Retinal pigment epithelial cell (primary cell): ENCODE measurements around the gene C14orf93.

Experiments
- DNase-seq: peaks from one replicate; pipeline ENCODE4 v3.0.0-alpha.2; 2010; ENCODE audit warnings: low read depth
- H3K4me3 ChIP-seq: 2 replicates; pipeline ENCODE4 v1.5.1; 2011; ENCODE audit warnings: mild to moderate bottlenecking, low read length, control low read depth, moderate library complexity
- TF ChIP-seq, protein P1 (sequence below): conservative IDR thresholded peaks from 2 replicates; pipeline ENCODE4 v1.5.1; 2011; ENCODE audit warnings: low read depth, low read length, control low read depth, inconsistent platforms

Gene C14orf93, protein sequence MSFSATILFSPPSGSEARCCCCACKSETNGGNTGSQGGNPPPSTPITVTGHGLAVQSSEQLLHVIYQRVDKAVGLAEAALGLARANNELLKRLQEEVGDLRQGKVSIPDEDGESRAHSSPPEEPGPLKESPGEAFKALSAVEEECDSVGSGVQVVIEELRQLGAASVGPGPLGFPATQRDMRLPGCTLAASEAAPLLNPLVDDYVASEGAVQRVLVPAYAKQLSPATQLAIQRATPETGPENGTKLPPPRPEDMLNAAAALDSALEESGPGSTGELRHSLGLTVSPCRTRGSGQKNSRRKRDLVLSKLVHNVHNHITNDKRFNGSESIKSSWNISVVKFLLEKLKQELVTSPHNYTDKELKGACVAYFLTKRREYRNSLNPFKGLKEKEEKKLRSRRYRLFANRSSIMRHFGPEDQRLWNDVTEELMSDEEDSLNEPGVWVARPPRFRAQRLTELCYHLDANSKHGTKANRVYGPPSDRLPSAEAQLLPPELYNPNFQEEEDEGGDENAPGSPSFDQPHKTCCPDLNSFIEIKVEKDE

DNA sequence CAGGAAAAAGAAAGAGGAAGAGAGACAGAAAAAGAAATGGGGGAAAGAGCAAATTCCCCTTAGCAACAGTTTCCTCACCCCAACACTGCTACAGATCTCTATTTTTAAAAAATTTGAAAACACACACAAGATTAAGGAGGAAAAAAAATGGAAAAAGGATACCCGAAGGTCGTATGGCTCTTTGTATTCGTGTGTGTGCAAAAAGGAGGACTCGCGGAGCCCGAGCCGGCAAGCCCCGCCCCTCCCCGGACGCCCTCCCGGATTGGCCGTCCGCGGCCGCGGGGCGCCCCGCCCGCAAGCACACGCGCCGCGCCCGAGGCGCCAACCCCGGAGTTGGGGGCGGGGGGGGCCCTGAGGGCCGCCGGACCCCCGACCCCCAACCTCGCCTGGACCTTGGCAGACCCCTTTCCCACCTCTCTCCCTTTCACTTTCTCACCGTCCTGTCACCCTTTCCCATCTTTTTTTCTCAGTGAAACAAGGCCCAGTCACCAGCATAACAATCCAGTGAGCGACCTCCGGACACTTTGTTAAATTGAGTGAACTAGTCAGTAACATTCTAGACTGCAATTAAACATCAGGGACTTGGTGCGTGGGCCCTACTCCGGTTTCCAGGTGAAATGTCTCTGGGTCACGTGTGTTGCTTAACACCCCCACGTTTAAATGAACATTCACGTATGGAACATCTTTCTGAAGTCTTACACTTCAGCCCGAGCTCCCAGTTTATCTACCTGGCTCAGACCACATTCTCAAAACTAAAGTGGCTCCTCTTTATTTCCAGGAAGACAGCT is at the start of gene C14orf93:
Gene C14orf93 (minus strand): TSS at position 205 of the 788 bp plus-strand sequence. CDS start 11,120 bp downstream, outside the sequence.
- TF ChIP-seq, protein P1, sequence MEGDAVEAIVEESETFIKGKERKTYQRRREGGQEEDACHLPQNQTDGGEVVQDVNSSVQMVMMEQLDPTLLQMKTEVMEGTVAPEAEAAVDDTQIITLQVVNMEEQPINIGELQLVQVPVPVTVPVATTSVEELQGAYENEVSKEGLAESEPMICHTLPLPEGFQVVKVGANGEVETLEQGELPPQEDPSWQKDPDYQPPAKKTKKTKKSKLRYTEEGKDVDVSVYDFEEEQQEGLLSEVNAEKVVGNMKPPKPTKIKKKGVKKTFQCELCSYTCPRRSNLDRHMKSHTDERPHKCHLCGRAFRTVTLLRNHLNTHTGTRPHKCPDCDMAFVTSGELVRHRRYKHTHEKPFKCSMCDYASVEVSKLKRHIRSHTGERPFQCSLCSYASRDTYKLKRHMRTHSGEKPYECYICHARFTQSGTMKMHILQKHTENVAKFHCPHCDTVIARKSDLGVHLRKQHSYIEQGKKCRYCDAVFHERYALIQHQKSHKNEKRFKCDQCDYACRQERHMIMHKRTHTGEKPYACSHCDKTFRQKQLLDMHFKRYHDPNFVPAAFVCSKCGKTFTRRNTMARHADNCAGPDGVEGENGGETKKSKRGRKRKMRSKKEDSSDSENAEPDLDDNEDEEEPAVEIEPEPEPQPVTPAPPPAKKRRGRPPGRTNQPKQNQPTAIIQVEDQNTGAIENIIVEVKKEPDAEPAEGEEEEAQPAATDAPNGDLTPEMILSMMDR, result no peak
- H3K4me3 ChIP-seq, result peak within 1 kb of the TSS; percentile 64
- no peak for DNase-seq

DNA sequence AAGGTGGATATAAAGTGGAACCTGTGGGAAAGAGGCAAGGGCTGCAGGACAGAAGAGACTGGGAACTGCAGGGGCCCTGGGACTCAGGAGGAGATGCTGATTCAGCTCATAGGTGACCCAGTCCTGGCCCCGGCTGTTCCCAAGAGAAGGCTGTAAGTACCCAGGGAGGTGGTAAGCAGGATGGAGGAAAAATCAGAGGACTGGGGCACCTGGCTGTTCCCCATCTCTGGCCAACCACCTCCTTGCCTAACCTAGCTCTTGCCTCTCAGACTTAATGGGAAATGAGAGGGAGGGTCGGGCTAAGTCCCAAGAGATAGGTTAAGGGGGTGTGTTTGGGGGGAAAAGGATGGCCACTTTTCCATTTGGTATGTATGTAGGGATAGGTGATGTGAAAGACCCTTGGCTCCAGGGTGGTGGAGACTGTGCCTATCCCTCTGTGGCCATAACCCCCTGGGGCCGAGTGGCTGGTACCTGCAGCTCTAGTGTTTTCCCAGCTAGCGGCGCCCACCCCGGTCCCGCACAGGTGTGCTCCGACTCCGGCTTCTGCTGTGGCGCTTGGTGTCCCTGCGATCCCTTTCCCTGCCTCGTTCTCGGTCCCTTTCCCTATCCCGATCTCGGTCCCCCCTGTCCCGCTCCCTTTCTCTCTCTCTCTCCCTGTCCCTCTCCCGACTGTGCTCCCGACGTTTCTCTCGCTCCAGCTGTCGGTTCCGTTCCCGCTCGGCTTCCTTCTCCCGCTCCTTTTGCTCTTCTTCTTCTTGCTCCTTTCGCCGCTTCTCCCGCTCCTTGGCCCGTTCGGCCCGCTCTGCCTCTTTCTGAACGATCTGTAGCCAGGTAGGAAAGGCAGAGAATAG is 48.9 kb upstream of the C14orf93 start:
- no peak for DNase-seq
- TF ChIP-seq, protein P1, result no peak
- no peak overlapping the region for H3K4me3 ChIP-seq

DNA sequence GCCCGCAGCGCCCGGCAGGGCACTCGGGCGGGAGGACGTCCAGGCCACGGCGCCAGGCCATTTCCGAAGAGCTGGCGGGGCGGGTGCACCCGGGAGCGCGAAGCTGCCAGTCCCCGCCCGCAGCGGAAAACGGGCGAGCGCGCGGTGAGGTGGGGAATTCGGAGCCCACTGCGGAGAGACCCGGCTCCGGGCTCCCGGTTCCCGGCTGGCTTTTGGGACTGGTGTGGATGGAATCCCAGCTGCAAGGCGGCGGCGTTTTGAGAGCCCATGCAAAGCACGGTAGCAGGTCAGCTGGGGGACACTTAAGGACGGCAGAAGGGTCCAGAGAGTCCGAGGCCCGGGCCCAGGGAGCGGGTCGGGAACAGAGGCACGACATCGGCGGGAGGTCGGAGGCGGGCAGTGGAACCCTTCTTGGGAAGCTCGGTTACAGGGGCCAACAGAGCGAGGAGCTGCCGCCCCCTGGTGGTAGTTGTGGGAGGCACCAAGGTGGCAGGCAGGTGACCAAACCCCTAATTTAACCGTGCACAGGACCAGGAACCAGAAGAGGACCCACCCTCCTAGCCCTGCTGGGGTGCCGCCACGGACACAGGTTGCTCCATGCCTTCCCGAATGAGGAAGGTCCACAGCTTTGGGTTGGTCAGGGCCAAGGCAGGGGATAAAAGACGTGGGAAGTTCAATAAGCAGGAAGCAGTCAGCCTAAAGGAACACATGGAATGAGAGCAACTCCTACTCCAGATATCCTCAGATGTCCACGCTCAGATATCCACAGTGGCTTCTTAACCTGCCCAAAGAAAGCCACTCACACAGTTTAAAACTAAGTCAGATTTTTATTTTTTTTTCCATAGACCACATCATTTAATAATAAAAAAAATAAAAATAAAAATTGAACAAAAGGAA is 48.1 kb upstream of the C14orf93 start:
- DNase-seq, result peak; percentile 45

DNA sequence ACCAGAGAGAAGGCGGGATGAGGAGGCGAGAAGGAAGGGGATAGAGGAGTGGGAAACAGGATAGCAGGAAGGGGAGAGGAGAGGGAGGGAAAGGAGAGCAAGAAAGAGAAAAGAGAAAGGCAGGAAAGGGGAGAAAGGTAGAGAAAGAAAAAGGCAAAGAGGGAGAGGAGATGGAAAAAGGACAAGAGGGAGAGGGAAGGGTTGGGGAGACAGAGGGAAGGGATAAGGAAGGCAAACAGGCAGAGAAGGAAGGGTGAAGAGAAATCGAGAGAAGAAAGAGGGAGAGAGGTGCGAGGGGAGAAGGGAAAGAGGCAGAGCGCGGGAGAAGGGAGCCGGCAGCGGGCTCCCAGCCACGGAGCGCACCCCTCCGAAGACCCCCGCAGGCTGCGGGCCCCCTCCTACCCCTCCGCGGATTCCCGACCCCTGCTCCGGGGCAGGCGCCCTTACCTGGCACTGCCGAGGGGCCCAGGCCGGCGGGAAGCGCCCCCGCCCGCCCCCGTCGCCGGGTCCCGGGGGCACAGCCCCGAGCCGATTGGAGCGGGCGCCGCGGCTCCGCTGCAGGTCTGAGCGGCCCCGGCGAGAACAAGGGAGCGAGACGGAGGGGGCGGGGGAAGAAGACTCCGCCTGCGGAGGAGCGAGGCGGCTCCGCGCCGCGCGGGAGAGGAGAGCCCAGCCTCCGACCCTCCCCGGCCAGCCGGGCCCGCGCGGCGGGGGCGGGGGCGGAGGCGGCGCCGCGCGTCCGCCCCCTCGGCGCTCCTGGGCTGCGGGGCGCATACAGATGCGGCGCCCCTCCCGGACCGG is 47.2 kb upstream of the C14orf93 start, which contains the start of gene CDH24:
Gene CDH24 (minus strand): TSS at position 565 of the 801 bp plus-strand sequence. CDS start 1,787 bp downstream, outside the sequence.
- DNase-seq, result no peak
- TF ChIP-seq, protein P1, result no peak
- peak within 1 kb of the TSS; percentile 57 for H3K4me3 ChIP-seq

More for the DNA sequence above, 48.1 kb upstream of the C14orf93 start:
- peak overlapping the region; percentile 57 for H3K4me3 ChIP-seq
- TF ChIP-seq, protein P1, result peak; percentile 89

DNA sequence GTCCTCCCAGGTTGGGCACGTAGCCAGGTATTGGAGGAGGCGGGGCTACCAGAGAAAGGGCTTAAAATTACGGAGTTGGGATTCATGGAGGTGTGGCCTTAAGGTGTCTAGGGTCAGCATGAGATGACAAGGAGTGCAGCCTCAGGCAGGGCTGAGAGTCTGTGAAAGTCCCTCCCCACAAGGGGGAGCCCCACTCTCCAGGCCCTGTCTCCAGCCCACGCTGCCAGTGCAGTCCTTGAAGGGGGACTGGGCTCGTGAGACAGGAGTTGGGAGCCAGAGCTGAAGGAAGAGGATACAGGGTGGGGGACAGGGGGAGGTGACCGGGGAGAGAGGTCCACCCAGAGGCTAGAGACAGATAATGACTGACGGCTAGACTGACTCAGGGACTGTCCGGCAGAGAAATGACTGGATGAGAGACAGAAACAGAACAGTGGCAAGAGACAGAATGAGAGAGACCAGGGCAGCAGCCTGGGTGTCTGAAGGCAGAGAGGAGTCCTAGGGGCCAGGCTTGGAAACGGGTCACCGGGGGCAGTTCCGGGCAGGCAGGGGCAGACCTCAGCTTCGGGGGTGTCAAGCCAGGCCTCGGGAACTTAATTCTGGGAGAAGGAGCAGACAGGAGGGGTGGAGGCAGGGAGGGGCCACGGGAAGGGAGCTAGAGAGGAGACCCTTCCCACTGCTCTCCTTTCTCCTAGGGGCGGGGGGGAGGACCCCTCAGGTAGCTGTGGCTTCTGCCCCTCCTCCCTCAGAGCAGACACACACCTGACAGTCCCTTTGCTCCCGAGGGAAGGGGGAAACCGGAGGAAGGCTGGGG is 46.4 kb upstream of the C14orf93 start:
- TF ChIP-seq, protein P1, result peak; percentile 87
- peak overlapping the region; percentile 57 for H3K4me3 ChIP-seq
- DNase-seq, result no peak
